ENCODE measurements around the gene LRRC38. TPM values are rescaled to one million over a fixed set of nuclear protein-coding genes. Genes with fewer than 3 reads are reported as not detected.
A peak's percentile ranks its signal among the peaks of the same experiment; 100 is the strongest.

The LRRC38 gene
- total and polyA plus RNA-seq, 12 donors: 3.2 to 60.3 (median 9.5) TPM

DNA sequence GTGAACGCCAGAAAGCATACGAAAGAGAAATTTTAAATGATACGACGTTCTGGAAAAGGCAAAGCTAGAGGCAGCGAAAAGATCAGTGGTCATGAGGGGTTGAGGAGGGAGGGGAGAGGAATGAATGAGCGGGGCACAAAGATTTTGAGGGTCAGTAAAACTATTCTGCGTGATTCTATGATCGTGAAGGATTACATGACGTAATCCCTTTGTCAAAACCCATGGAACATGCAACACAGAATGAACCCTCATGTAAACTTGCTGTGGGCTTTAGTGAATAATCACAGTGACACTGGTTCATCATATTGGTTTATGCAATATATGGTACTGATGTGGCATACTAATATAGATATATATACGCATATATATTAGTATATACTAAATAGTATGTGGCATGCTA is 13.0 kb downstream of the LRRC38 start:
- intact Hi-C loops (cut with DNase I): no loop called here
- Histone ChIP-seq H3K4me1 (replicated peaks in 1 of 2) (peaks cover 0 to 9% of the 10 kb centered on the region in 2 donors), H3K4me3 (no peak overlapping the region), H3K9me3 (replicated peaks in 1 of 3) (no peaks in the 10 kb centered on the region), H3K36me3 (replicated peaks in 1 of 2) (no peaks in the 10 kb centered on the region), H3K27ac (no peak overlapping the region), H3K27me3 (no peaks in the 10 kb centered on the region)
- 91 to 96% (median 93%) methylated on average over 10 of the region's 10 CpGs for WGBS, 4 donors
- TF ChIP-seq, protein P1, sequence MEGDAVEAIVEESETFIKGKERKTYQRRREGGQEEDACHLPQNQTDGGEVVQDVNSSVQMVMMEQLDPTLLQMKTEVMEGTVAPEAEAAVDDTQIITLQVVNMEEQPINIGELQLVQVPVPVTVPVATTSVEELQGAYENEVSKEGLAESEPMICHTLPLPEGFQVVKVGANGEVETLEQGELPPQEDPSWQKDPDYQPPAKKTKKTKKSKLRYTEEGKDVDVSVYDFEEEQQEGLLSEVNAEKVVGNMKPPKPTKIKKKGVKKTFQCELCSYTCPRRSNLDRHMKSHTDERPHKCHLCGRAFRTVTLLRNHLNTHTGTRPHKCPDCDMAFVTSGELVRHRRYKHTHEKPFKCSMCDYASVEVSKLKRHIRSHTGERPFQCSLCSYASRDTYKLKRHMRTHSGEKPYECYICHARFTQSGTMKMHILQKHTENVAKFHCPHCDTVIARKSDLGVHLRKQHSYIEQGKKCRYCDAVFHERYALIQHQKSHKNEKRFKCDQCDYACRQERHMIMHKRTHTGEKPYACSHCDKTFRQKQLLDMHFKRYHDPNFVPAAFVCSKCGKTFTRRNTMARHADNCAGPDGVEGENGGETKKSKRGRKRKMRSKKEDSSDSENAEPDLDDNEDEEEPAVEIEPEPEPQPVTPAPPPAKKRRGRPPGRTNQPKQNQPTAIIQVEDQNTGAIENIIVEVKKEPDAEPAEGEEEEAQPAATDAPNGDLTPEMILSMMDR (IDR thresholded peaks at IDR 0.05): no peak
- no peak for TF ChIP-seq POLR2A (IDR thresholded peaks at IDR 0.05)
- DNase-seq: no peak

DNA sequence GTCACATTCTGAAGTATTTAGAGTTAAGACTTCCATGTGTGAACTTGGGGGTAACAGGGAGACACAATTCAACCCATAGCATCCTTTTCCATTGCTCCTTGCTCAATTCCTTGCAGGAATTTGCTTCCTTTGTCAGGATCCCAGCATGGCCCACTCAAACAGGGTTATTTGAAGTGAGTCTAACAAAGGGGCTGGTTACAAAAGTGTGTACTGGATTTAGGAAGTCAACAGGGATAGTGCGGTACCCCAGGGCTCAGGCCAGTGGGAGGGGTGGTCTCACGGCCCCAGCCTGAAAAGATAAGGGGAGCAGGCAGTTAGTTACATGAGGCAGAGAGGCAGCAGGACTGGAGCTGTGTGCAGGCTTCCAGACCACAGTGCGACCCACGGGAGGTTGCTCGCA is 14.4 kb downstream of the LRRC38 start:
- no peak for DNase-seq
- H3K27me3 ChIP-seq: no peaks in the 10 kb centered on the region
- peaks cover 7% of the 10 kb centered on the region in 2 donors for H3K4me1 ChIP-seq (replicated peaks in 1 of 2)
- WGBS, 4 donors: 84 to 93% (median 90%) methylated on average over 5 of the region's 5 CpGs
- H3K9me3 ChIP-seq (replicated peaks in 1 of 3): no peaks in the 10 kb centered on the region
- H3K4me3 ChIP-seq: no peak overlapping the region
- intact Hi-C loops (cut with DNase I): no loop called here
- no peak for TF ChIP-seq POLR2A (IDR thresholded peaks at IDR 0.05)
- TF ChIP-seq, protein P1 (IDR thresholded peaks at IDR 0.05): no peak
- H3K27ac ChIP-seq: no peak overlapping the region
- no peaks in the 10 kb centered on the region for H3K36me3 ChIP-seq (replicated peaks in 1 of 2)

DNA sequence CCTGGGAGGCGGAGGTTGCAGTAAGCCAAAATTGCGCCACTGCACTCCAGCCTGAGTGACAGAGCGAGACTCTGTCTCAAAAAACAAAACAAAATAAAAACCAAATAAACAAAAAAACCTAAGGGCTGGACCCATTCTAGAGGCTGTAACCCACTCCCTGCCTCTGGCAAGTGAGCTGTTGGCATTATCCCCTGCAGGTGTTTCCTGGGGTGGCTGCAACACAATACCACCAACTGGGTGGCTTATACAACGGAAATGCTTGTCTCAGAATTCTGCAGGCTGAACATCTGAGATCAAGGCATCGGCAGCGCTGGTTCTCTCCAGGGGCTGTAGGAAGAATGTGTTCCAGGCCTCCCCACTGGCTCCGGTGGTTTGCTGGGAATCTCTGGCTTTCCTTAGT is 15.2 kb downstream of the LRRC38 start:
- TF ChIP-seq, protein P1 (IDR thresholded peaks at IDR 0.05): no peak
- no peak for TF ChIP-seq POLR2A (IDR thresholded peaks at IDR 0.05)
- no peak overlapping the region for H3K27ac ChIP-seq
- intact Hi-C loops (cut with DNase I): no loop called here
- H3K4me3 ChIP-seq: no peak overlapping the region
- no peak for DNase-seq
- H3K9me3 ChIP-seq (replicated peaks in 1 of 3): no peaks in the 10 kb centered on the region
- H3K4me1 ChIP-seq (replicated peaks in 1 of 2): peaks cover 7 to 12% of the 10 kb centered on the region in 2 donors
- no peaks in the 10 kb centered on the region for H3K27me3 ChIP-seq
- 53 to 73% (median 60%) methylated on average over 6 to 7 of the region's 7 CpGs for WGBS, 4 donors
- no peaks in the 10 kb centered on the region for H3K36me3 ChIP-seq (replicated peaks in 1 of 2)

DNA sequence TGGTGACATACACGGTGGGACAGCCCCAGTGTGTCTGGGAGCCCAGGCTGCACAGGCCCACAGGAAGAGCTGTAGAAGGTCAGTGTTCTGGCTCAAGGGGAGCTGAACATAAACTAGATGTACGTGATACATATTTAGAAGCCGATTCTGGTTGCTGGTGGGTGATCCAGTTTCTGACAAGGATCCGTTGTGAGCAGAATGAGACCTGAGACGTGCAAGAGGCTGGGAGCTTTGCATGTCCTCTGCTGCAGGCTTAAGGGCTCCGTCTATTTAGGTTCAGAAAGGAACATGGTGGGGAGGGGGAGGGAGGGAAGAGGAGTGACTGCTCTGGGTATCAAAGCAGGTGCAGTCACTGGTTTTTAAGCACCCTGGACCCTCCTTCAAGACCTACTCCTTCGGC is 18.6 kb downstream of the LRRC38 start:
- no peaks in the 10 kb centered on the region for H3K9me3 ChIP-seq (replicated peaks in 1 of 3)
- no peaks in the 10 kb centered on the region for H3K27me3 ChIP-seq
- DNase-seq: peak in 2 of 7 donors; percentile 39 to 43
- intact Hi-C loops (cut with DNase I): no loop called here
- H3K36me3 ChIP-seq (replicated peaks in 1 of 2): no peaks in the 10 kb centered on the region
- WGBS, 4 donors: 48 to 62% (median 56%) methylated on average over 7 of the region's 7 CpGs
- peak overlapping the region in 2 of 5 donors; percentile 62 to 71 for H3K27ac ChIP-seq
- TF ChIP-seq, protein P1 (IDR thresholded peaks at IDR 0.05): no peak
- peak in 1 of 2 donors; percentile 26 for TF ChIP-seq POLR2A (IDR thresholded peaks at IDR 0.05)
- H3K4me1 ChIP-seq (replicated peaks in 1 of 2): peaks cover 7 to 12% of the 10 kb centered on the region in 2 donors
- H3K4me3 ChIP-seq: no peak overlapping the region

All from adrenal gland (tissue), 12 donors.